ENCODE data around the gene THAP8. TPM values are rescaled to one million over a fixed set of nuclear protein-coding genes. Genes with fewer than 3 reads are reported as not detected.

The THAP8 gene
- polyA plus RNA-seq, 1 donor (not counting 4 experiments of a cell fraction or from before 2014, with no cell fraction given): 1.8 TPM

- FAIRE-seq (no peak), DNase-seq (ENCODE audit: low read depth, low spot score) (no peak)
- Histone ChIP-seq H3K4me3 (ENCODE audit: control insufficient read depth in 2 of 3, extremely low read depth in 1 of 3, insufficient read depth in 2 of 3, low read depth in 1 of 3, low read length in 3 of 3) (no peak overlapping the region), H3K4me2 (ENCODE audit: control insufficient read depth, extremely low read depth, insufficient read depth, low read depth, low read length) (no peak overlapping the region), H2AFZ (ENCODE audit: control insufficient read depth, low read length) (no peak overlapping the region), H3K9ac (ENCODE audit: control insufficient read depth, extremely low read depth, insufficient read depth, low read length) (no peak overlapping the region), H3K9me1 (ENCODE audit: control insufficient read depth, extremely low read depth, insufficient read depth, low read length) (no peaks in the 10 kb centered on the region), H3K4me1 (ENCODE audit: control insufficient read depth, extremely low read depth, insufficient read depth, low read length) (peaks cover 19% of the 10 kb centered on the region), H3K79me2 (ENCODE audit: control insufficient read depth, insufficient read depth, low read length) (no peaks in the 10 kb centered on the region), H4K20me1 (ENCODE audit: control insufficient read depth, extremely low read depth, insufficient read depth, low read length) (no peaks in the 10 kb centered on the region), H3K36me3 (ENCODE audit: control insufficient read depth in 2 of 2, extremely low read depth in 1 of 2, insufficient read depth in 2 of 2, low read length in 2 of 2) (peaks cover 1 to 11% of the 10 kb centered on the region in 2 experiments), H3K27ac (ENCODE audit: control insufficient read depth, insufficient read depth, low read length) (no peak overlapping the region), H3K27me3 (ENCODE audit: control insufficient read depth, extremely low read depth, insufficient read depth, low read length) (no peaks in the 10 kb centered on the region), H3K9me3 (ENCODE audit: control insufficient read depth, low read depth, low read length) (no peaks in the 10 kb centered on the region)
- dilution Hi-C loops (cut with MboI; ENCODE audit: extremely low pct_ligation_motif_present, low sequenced_read_pairs): no loop called here
- no peak for TF ChIP-seq CTCF (optimal IDR thresholded peaks at IDR 0.05 in 1 of 3, IDR thresholded peaks at IDR 0.05 in 1 of 3, conservative IDR thresholded peaks at IDR 0.05 in 1 of 3; ENCODE audit: extremely low read depth in 1 of 3, insufficient read depth in 2 of 3, low read length in 3 of 3)
- TF ChIP-seq EZH2 (IDR thresholded peaks at IDR 0.05; ENCODE audit: low read length): no peak
These were observed 45.2 kb upstream of the THAP8 start for GRCh38 chr19:36099166-36099785.

- no peaks in the 10 kb centered on the region for H3K79me2 ChIP-seq (ENCODE audit: control insufficient read depth, insufficient read depth, low read length)
- H3K36me3 ChIP-seq (ENCODE audit: control insufficient read depth in 2 of 2, extremely low read depth in 1 of 2, insufficient read depth in 2 of 2, low read length in 2 of 2): peaks cover 1 to 2% of the 10 kb centered on the region in 2 experiments
- FAIRE-seq (no peak), DNase-seq (ENCODE audit: low read depth, low spot score) (no peak)
- H3K27me3 ChIP-seq (ENCODE audit: control insufficient read depth, extremely low read depth, insufficient read depth, low read length): no peaks in the 10 kb centered on the region
- no peak overlapping the region for H3K4me3 ChIP-seq (ENCODE audit: control insufficient read depth in 2 of 3, extremely low read depth in 1 of 3, insufficient read depth in 2 of 3, low read depth in 1 of 3, low read length in 3 of 3)
- H3K4me2 ChIP-seq (ENCODE audit: control insufficient read depth, extremely low read depth, insufficient read depth, low read depth, low read length): no peak overlapping the region
- TF ChIP-seq CTCF (optimal IDR thresholded peaks at IDR 0.05 in 1 of 3, IDR thresholded peaks at IDR 0.05 in 1 of 3, conservative IDR thresholded peaks at IDR 0.05 in 1 of 3; ENCODE audit: extremely low read depth in 1 of 3, insufficient read depth in 2 of 3, low read length in 3 of 3) (no peak), EZH2 (IDR thresholded peaks at IDR 0.05; ENCODE audit: low read length) (no peak)
- no peak overlapping the region for H2AFZ ChIP-seq (ENCODE audit: control insufficient read depth, low read length)
- no peak overlapping the region for H3K27ac ChIP-seq (ENCODE audit: control insufficient read depth, insufficient read depth, low read length)
- H3K9ac ChIP-seq (ENCODE audit: control insufficient read depth, extremely low read depth, insufficient read depth, low read length): no peak overlapping the region
- H4K20me1 ChIP-seq (ENCODE audit: control insufficient read depth, extremely low read depth, insufficient read depth, low read length): no peaks in the 10 kb centered on the region
- H3K9me1 ChIP-seq (ENCODE audit: control insufficient read depth, extremely low read depth, insufficient read depth, low read length): no peaks in the 10 kb centered on the region
- H3K4me1 ChIP-seq (ENCODE audit: control insufficient read depth, extremely low read depth, insufficient read depth, low read length): peaks cover 12% of the 10 kb centered on the region
- dilution Hi-C loops (cut with MboI; ENCODE audit: extremely low pct_ligation_motif_present, low sequenced_read_pairs): no loop called here
- no peaks in the 10 kb centered on the region for H3K9me3 ChIP-seq (ENCODE audit: control insufficient read depth, low read depth, low read length)
These were observed 43.0 kb upstream of the THAP8 start for GRCh38 chr19:36097036-36097435.

All from keratinocyte (primary cell).